NCI-H1436 treated with DMSO at 0.1 percent for 48 hours (cell line): ENCODE measurements around the gene UBE2E2.

Source experiments
- DNase-seq: peaks from one replicate; lab custom pipeline; 2025; lab: John Stamatoyannopoulos, UW

UBE2E2 gene

GRCh38 chr3:23623844-23624243 is 420.7 kb downstream of the UBE2E2 start:
- DNase-seq, result no peak

GRCh38 chr3:23624305-23624704 is 421.2 kb downstream of the UBE2E2 start:
- DNase-seq, result no peak

- no peak for DNase-seq
Observed at GRCh38 chr3:23626442-23626841, 423.3 kb downstream of the UBE2E2 start.

- DNase-seq, result no peak
Observed at GRCh38 chr3:23629181-23629894, 426.2 kb downstream of the UBE2E2 start.

GRCh38 chr3:23633261-23633960 is 430.3 kb downstream of the UBE2E2 start:
- DNase-seq, result no peak

- no peak for DNase-seq
Observed at GRCh38 chr3:23637339-23637738, 434.2 kb downstream of the UBE2E2 start.

- DNase-seq, result no peak
Observed at GRCh38 chr3:23640471-23641146, 437.5 kb downstream of the UBE2E2 start.
